Mammary epithelial cell (primary cell): ENCODE data around the gene SNN.

Experiments used
- EZH2 ChIP-seq: IDR thresholded peaks from 2 replicates; pipeline ENCODE4 v1.6.1; 2012; ENCODE audit warnings: low read length, inconsistent platforms, borderline replicate concordance
- TF ChIP-seq, protein P1 (sequence below), 2 donors: IDR thresholded peaks in 1 of 2; conservative IDR thresholded peaks in 1 of 2; 2 replicates each; pipeline ENCODE4 v1.5.1; 2011 to 2012; ENCODE audit warnings: inconsistent platforms in 2 of 2, low read length in 2 of 2, mild to moderate bottlenecking in 2 of 2, control low read depth in 1 of 2, low read depth in 1 of 2; ENCODE audit not compliant: insufficient read depth in 1 of 2; ENCODE audit errors: extremely low read depth in 1 of 2

DNA sequence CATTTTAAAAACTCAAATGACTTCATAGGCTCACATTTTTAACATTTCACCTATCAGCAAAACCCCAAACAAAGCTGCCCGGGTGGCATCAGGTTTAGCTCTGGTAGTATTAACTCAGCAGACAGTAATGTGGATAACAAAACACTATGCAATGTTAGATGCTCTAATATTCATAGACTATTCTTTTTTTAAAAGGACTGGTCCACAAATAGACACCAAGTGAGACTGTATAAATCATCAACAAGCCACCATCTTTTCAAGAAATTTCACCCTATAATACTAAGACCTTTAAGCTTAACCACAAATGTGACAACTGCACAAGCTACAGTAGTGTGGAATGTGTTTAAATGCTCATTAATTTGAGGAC, 20.2 kb downstream of the SNN start:
- TF ChIP-seq, protein P1, sequence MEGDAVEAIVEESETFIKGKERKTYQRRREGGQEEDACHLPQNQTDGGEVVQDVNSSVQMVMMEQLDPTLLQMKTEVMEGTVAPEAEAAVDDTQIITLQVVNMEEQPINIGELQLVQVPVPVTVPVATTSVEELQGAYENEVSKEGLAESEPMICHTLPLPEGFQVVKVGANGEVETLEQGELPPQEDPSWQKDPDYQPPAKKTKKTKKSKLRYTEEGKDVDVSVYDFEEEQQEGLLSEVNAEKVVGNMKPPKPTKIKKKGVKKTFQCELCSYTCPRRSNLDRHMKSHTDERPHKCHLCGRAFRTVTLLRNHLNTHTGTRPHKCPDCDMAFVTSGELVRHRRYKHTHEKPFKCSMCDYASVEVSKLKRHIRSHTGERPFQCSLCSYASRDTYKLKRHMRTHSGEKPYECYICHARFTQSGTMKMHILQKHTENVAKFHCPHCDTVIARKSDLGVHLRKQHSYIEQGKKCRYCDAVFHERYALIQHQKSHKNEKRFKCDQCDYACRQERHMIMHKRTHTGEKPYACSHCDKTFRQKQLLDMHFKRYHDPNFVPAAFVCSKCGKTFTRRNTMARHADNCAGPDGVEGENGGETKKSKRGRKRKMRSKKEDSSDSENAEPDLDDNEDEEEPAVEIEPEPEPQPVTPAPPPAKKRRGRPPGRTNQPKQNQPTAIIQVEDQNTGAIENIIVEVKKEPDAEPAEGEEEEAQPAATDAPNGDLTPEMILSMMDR (conservative IDR thresholded peaks at IDR 0.05 in 1 of 2, IDR thresholded peaks at IDR 0.05 in 1 of 2; ENCODE audit: extremely low read depth in 1 of 2, insufficient read depth in 1 of 2, low read depth in 1 of 2, low read length in 2 of 2) = no peak
- no peak for TF ChIP-seq EZH2
